ENCODE results near the gene TTLL5. TPM values are rescaled to one million over a fixed set of nuclear protein-coding genes. Genes with fewer than 3 reads are reported as not detected.
A peak's percentile ranks its signal among the peaks of the same experiment; 100 is the strongest.

Gene TTLL5
- polyA plus RNA-seq, 2 of the 4 experiments (the other 2 are of a cell fraction) = 18.8 to 23.7 TPM

DNA sequence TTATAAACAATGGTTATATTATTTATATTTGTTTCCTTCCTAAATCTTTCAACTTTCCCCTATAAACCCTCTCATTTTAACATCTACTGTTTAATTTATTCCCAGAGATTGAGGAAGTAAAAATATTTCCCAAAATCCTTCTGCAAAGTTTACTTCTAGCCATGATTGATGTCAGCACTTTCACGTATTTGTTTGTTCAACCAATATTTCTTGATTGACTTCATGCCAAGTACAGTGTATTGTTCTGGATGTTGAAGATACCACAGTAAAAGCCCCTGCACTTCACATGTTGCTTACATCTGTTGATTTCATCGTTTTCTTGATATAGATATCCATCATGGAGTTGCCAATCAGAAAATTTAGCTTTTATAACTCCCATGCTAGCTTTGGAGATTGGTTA lies 81.8 kb downstream of the TTLL5 start:
- no peak for DNase-seq (ENCODE audit: low read depth in 1 of 2, low spot score in 1 of 2)
- ChIA-PET CTCF (no interaction called here), POLR2A (no interaction called here)
- no peak overlapping the region for H3K27ac ChIP-seq
- TF ChIP-seq POLR2A (IDR thresholded peaks at IDR 0.05; ENCODE audit: low read length) (no peak), GATA3 (IDR thresholded peaks at IDR 0.05; ENCODE audit: borderline replicate concordance) (no peak)
- WGBS (ENCODE audit: missing lambda C conversion rate) = 83% methylated on average over 2 of the region's 2 CpGs
- no peak overlapping the region for H3K4me3 ChIP-seq
- no peak for ATAC-seq
- no peak overlapping the region for H3K4me2 ChIP-seq
- H3K9me3 ChIP-seq = peaks cover 8% of the 10 kb centered on the region; the same call in 1 of the 3 replicates
- peaks cover 6% of the 10 kb centered on the region; the same call in 2 of the 3 replicates for H3K4me1 ChIP-seq
- no peak for FAIRE-seq

GRCh38 chr14:75747899-75748298 lies 86.9 kb downstream of the TTLL5 start:
- Histone ChIP-seq H3K4me2 (no peak overlapping the region), H3K27ac (no peak overlapping the region), H3K4me3 (no peak overlapping the region), H3K9me3 (peaks cover 9% of the 10 kb centered on the region; the same call in 1 of the 3 replicates), H3K4me1 (no peaks in the 10 kb centered on the region; the same call in 2 of the 3 replicates)
- 82% methylated on average over 2 of the region's 2 CpGs for WGBS (ENCODE audit: missing lambda C conversion rate)
- FAIRE-seq (peak; percentile 18), DNase-seq (ENCODE audit: low read depth in 1 of 2, low spot score in 1 of 2) (no peak), ATAC-seq (no peak)
- TF ChIP-seq, protein P1, sequence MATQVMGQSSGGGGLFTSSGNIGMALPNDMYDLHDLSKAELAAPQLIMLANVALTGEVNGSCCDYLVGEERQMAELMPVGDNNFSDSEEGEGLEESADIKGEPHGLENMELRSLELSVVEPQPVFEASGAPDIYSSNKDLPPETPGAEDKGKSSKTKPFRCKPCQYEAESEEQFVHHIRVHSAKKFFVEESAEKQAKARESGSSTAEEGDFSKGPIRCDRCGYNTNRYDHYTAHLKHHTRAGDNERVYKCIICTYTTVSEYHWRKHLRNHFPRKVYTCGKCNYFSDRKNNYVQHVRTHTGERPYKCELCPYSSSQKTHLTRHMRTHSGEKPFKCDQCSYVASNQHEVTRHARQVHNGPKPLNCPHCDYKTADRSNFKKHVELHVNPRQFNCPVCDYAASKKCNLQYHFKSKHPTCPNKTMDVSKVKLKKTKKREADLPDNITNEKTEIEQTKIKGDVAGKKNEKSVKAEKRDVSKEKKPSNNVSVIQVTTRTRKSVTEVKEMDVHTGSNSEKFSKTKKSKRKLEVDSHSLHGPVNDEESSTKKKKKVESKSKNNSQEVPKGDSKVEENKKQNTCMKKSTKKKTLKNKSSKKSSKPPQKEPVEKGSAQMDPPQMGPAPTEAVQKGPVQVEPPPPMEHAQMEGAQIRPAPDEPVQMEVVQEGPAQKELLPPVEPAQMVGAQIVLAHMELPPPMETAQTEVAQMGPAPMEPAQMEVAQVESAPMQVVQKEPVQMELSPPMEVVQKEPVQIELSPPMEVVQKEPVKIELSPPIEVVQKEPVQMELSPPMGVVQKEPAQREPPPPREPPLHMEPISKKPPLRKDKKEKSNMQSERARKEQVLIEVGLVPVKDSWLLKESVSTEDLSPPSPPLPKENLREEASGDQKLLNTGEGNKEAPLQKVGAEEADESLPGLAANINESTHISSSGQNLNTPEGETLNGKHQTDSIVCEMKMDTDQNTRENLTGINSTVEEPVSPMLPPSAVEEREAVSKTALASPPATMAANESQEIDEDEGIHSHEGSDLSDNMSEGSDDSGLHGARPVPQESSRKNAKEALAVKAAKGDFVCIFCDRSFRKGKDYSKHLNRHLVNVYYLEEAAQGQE (IDR thresholded peaks at IDR 0.05) = no peak
- TF ChIP-seq ZFP36 (IDR thresholded peaks at IDR 0.05; ENCODE audit: borderline replicate concordance, partially characterized antibody) (no peak), FOSL2 (IDR thresholded peaks at IDR 0.05) (no peak), FOSL2 (CRISPR knock-in tag; IDR thresholded peaks at IDR 0.05) (no peak), NFE2L2 (conservative IDR thresholded peaks at IDR 0.05; ENCODE audit: low read length) (no peak), FOXS1 (CRISPR knock-in tag; IDR thresholded peaks at IDR 0.05) (no peak), TFCP2L1 (CRISPR knock-in tag; IDR thresholded peaks at IDR 0.05) (no peak), HOXB5 (CRISPR knock-in tag; IDR thresholded peaks at IDR 0.05) (no peak), MAZ (IDR thresholded peaks at IDR 0.05; ENCODE audit: borderline replicate concordance, low read depth, low read length) (no peak), RAD21 (conservative IDR thresholded peaks at IDR 0.05 in 1 of 2, IDR thresholded peaks at IDR 0.05 in 1 of 2) (no peak), ESRRA (IDR thresholded peaks at IDR 0.05; ENCODE audit: borderline replicate concordance, low read length) (no peak), ZC3H11A (IDR thresholded peaks at IDR 0.05) (no peak)
- TF ChIP-seq, protein P2, sequence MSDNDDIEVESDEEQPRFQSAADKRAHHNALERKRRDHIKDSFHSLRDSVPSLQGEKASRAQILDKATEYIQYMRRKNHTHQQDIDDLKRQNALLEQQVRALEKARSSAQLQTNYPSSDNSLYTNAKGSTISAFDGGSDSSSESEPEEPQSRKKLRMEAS (IDR thresholded peaks at IDR 0.05) = no peak
- ChIA-PET CTCF (interaction anchor here (1.0 to 2.2 kb wide), 4 partner anchors 9 to 39 kb away, joined by 3 to 7 read pairs (median 4); no protein-coding TSS in a partner anchor), POLR2A (no interaction called here)

DNA sequence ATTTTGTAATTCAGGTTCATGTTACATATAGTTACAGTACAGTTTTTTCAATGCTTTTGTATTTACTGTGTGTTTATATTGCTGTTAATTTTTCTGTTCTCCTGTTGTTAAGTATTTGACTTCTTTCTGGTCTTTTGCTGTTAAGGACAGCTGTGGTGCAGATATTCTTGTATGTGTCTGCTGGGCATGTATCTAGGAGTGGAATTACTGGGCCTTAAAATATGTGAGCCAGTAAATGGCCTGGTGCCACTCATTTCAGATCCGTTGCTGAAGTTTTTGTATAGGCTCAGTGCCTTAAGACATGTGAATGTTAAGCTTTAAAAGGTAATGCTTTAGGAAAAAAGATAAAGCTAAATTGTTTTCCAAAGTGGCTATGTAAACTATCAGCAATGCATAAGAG lies 87.3 kb downstream of the TTLL5 start:
- WGBS (ENCODE audit: missing lambda C conversion rate) = 79% methylated on average over 1 of the region's 1 CpG
- no peak overlapping the region for H3K27ac ChIP-seq
- POLR2A ChIA-PET = no interaction called here

More for the DNA sequence above, 87.3 kb downstream of the TTLL5 start:
- DNase-seq (ENCODE audit: low read depth in 1 of 2, low spot score in 1 of 2) (no peak), ATAC-seq (no peak), FAIRE-seq (no peak)
- Histone ChIP-seq H3K4me2 (no peak overlapping the region), H3K4me1 (no peaks in the 10 kb centered on the region; the same call in 2 of the 3 replicates), H3K9me3 (peaks cover 9% of the 10 kb centered on the region; the same call in 1 of the 3 replicates), H3K4me3 (no peak overlapping the region)
- CTCF ChIA-PET = interaction anchor here (1.1 to 2.2 kb wide), 3 partner anchors 10 to 39 kb away, joined by 3 to 7 read pairs (median 5); no protein-coding TSS in a partner anchor
- TF ChIP-seq ELK1 (IDR thresholded peaks at IDR 0.05; ENCODE audit: low read depth, low read length) = no peak
- no peak for TF ChIP-seq RAD21 (conservative IDR thresholded peaks at IDR 0.05 in 1 of 2, IDR thresholded peaks at IDR 0.05 in 1 of 2)
- TF ChIP-seq HOXB13 (CRISPR knock-in tag; IDR thresholded peaks at IDR 0.05; ENCODE audit: low read depth) = no peak
- TF ChIP-seq ESRRA (IDR thresholded peaks at IDR 0.05; ENCODE audit: borderline replicate concordance, low read length) = no peak
- TF ChIP-seq ZFP36 (IDR thresholded peaks at IDR 0.05; ENCODE audit: borderline replicate concordance, partially characterized antibody) = no peak
- TF ChIP-seq NR3C1 (IDR thresholded peaks at IDR 0.05) = no peak

Data from A549 (cell line).